Right cardiac atrium (tissue), 5 donors: Measurements from ENCODE around the gene CTCF. TPM values are rescaled to one million over a fixed set of nuclear protein-coding genes. Genes with fewer than 3 reads are reported as not detected.

ENCODE experiments used
- ATAC-seq, 2 donors: fragments of 200-7000 bp; cut with Tn5 transposase; one replicate each; pipeline versions ENCODE4 v1.8.0 to v1.9.1; 2020; ENCODE audit warnings: moderate library complexity in 2 of 2, mild to moderate bottlenecking in 1 of 2
- DNase-seq, 3 donors: peaks; one replicate each; pipeline ENCODE4 v3.0.0-alpha.2; 2020
- H3K27ac ChIP-seq: one replicate; pipeline ENCODE4 v1.5.1; 2013; ENCODE audit warnings: mild to moderate bottlenecking, low read length, control low read depth, moderate library complexity
- H3K27me3 ChIP-seq: one replicate; pipeline ENCODE4 v1.6.1; 2013; ENCODE audit not compliant: control insufficient read depth, insufficient read depth
- H3K4me1 ChIP-seq: one replicate; pipeline ENCODE4 v1.6.1; 2013; ENCODE audit warnings: low read length; ENCODE audit not compliant: control insufficient read depth, insufficient read depth
- H3K4me3 ChIP-seq: one replicate; pipeline ENCODE4 v1.5.1; 2013; ENCODE audit warnings: low read length, control low read depth
- H3K9me3 ChIP-seq: one replicate; pipeline ENCODE4 v1.6.1; 2013; ENCODE audit warnings: low read length; ENCODE audit not compliant: control insufficient read depth
- WGBS: extraction: QIAGEN DNeasy Blood & Tissue Kit; methylation state at CpG from one replicate; pipeline ENCODE4 v1.1.7; 2013; 5-methylcytosine and 5-hydroxymethylcytosine counted together
- intact Hi-C, 4 donors: fragments of 100-400 bp; cut with DNase I; formaldehyde crosslinking; loops; one replicate each; pipeline versions ENCODE4 v1.11.0 to v1.14.0; 2022 to 2023
- polyA plus RNA-seq: library from polyadenylated mRNA; stranded (reverse); fragments of 200-250 nt; gene quantifications from one replicate; pipeline ENCODE4 v1.2.3, GENCODE V29; 2013
- total RNA-seq, 4 donors: library from RNA; stranded (reverse); fragmentation: NEBNext Ultra II Directional; extraction: Animal tissue kit (Norgen Biotek cat#: 25700); gene quantifications; one replicate each; pipeline ENCODE4 v1.2.1, GENCODE V29; 2021
- donor health status: healthy with polysubstance abuse.
- donor health status: DM: no; HTN: yes; CAD: no.
- donor health status: DM: no; HTN: no; CAD: no.
- donor health status: DM: no; HTN: yes; CAD: no; lungs with severe emphysema.
- donor health status: DM: yes; HTN: yes; CAD: no.

The CTCF gene
- total and polyA plus RNA-seq, 5 donors: 17.5 to 30.5 (median 27.8) TPM

- peaks cover 2% of the 10 kb centered on the region for H3K4me1 ChIP-seq
- peak overlapping the region; percentile 79 for H3K4me3 ChIP-seq
- no peak for ATAC-seq
- H3K27ac ChIP-seq: peak overlapping the region; percentile 91
- intact Hi-C loops: loop anchor here (10.0 kb wide), 2 partner anchors 81 to 101 kb away; partner anchors contain the start of genes ACD (in 3 of the 4), C16orf86 (in 3 of the 4), ENKD1 (in 3 of the 4) and PARD6A (in 3 of the 4)
- no peaks in the 10 kb centered on the region for H3K9me3 ChIP-seq
- WGBS: 2% methylated on average over 20 of the region's 20 CpGs
- H3K27me3 ChIP-seq: no peaks in the 10 kb centered on the region
- DNase-seq: peak; percentile 41 to 66 (median 60)
These were observed 1.6 kb downstream of the CTCF start for GRCh38 chr16:67563708-67564468.

DNA sequence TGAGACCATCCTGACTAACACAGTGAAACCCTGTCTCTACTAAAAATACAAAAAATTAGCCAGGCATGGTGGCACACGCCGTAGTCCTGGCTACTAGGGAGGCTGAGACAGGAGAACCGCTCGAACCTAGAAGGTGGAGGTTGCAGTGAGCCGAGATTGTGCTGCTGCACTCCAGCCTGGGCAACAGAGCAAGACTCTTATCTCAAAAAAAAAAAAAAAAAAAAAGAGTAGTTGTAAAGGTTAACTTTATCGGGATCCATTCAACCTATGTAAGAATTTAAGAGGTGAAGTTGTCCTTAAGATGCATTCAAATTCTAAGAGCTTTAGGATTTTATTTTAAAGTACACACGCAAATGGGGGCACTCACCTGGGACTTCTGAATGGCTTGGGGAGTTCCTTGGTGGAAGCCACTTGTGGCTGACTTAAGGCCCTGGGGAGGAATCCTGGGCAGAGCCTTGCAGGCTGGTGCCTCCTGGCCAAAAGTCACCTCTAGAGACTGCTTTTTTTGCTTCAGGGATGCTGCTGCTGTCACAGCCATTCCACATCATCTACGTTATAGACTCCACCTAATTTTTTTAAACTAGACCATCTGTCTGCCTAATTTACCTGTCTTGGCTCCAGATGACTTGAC, 3.3 kb downstream of the CTCF start:
- intact Hi-C loops: loop anchor here (10.0 kb wide), 2 partner anchors 79 to 99 kb away; partner anchors contain the start of genes ACD (in 3 of the 4), C16orf86 (in 3 of the 4), ENKD1 (in 3 of the 4) and PARD6A (in 3 of the 4)
- DNase-seq (peak in 1 of 3 donors; percentile 9), ATAC-seq (no peak)
- Histone ChIP-seq H3K27ac (no peak overlapping the region), H3K4me1 (peaks cover 2% of the 10 kb centered on the region), H3K4me3 (no peak overlapping the region), H3K27me3 (no peaks in the 10 kb centered on the region), H3K9me3 (no peaks in the 10 kb centered on the region)
- WGBS: 92% methylated on average over 8 of the region's 8 CpGs

DNA sequence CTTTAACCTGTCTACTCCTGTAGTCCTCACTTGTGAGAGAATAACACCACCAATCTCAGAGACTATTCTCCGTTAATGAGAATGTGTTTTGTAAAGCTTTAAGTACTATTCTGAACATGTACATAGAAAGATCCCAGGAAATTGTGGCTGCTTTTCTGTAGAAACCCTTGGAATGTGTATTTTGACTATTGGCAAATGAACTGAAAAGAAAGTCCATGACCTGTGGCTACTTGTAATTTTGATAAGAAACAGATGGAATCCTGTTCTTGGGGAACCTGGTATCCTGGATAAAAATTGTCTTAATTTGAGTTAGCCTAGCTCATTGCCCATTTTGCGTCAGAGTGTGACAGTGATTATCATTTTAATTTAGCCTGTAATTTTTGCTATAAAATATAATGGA, 9.1 kb downstream of the CTCF start:
- WGBS: 90% methylated on average over 2 of the region's 2 CpGs
- no peak overlapping the region for H3K4me3 ChIP-seq
- H3K27me3 ChIP-seq: no peaks in the 10 kb centered on the region
- H3K27ac ChIP-seq: no peak overlapping the region
- intact Hi-C loops: no loop called here
- H3K9me3 ChIP-seq: no peaks in the 10 kb centered on the region
- no peaks in the 10 kb centered on the region for H3K4me1 ChIP-seq
- ATAC-seq (no peak), DNase-seq (no peak)

- no peak overlapping the region for H3K27ac ChIP-seq
- no peaks in the 10 kb centered on the region for H3K4me1 ChIP-seq
- H3K9me3 ChIP-seq: no peaks in the 10 kb centered on the region
- no peak for DNase-seq
- intact Hi-C loops: no loop called here
- H3K4me3 ChIP-seq: no peak overlapping the region
- no peaks in the 10 kb centered on the region for H3K27me3 ChIP-seq
- no peak for ATAC-seq
- WGBS: 64% methylated on average over 4 of the region's 4 CpGs
These were observed 9.7 kb downstream of the CTCF start for GRCh38 chr16:67571981-67572431.

- WGBS: 87% methylated on average over 4 of the region's 4 CpGs
These were observed 17.4 kb downstream of the CTCF start for GRCh38 chr16:67579686-67580085.

DNA sequence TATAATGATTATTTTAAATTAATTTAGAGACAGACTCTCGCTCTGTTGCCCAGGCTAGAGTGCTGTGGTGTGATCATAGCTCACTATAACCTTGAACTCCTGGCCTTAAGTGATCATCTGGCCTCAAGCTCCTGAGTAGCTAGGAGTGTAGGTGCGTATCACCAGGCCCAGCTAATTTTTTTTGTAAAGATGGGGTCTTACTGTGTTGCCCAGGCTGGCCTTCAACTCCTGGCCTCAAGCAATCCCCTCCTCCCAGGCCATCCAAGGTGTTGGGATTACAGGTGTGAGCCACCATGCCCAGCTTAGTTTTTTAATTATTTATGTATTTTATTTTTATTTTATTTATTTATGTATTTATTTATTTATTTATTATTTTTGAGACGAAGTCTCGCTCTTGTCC, 17.9 kb downstream of the CTCF start:
- WGBS: 98% methylated on average over 4 of the region's 4 CpGs
- no peaks in the 10 kb centered on the region for H3K27me3 ChIP-seq
- no peaks in the 10 kb centered on the region for H3K4me1 ChIP-seq
- no peak overlapping the region for H3K4me3 ChIP-seq
- intact Hi-C loops: no loop called here
- H3K27ac ChIP-seq: no peak overlapping the region
- no peak for ATAC-seq
- DNase-seq: no peak
- no peaks in the 10 kb centered on the region for H3K9me3 ChIP-seq

More at GRCh38 chr16:67579686-67580085, 17.4 kb downstream of the CTCF start:
- H3K4me3 ChIP-seq: no peak overlapping the region
- H3K4me1 ChIP-seq: no peaks in the 10 kb centered on the region
- no peak for ATAC-seq
- DNase-seq: no peak
- intact Hi-C loops: no loop called here
- no peak overlapping the region for H3K27ac ChIP-seq
- H3K27me3 ChIP-seq: no peaks in the 10 kb centered on the region
- H3K9me3 ChIP-seq: no peaks in the 10 kb centered on the region

GRCh38 chr16:67593288-67593687, 31.0 kb downstream of the CTCF start:
- ATAC-seq (no peak), DNase-seq (no peak)
- intact Hi-C loops: no loop called here
- H3K4me3 ChIP-seq: no peak overlapping the region
- no peak overlapping the region for H3K27ac ChIP-seq
- WGBS: 92% methylated on average over 4 of the region's 4 CpGs
- H3K4me1 ChIP-seq: peaks cover 1% of the 10 kb centered on the region
- H3K27me3 ChIP-seq: no peaks in the 10 kb centered on the region
- no peaks in the 10 kb centered on the region for H3K9me3 ChIP-seq

DNA sequence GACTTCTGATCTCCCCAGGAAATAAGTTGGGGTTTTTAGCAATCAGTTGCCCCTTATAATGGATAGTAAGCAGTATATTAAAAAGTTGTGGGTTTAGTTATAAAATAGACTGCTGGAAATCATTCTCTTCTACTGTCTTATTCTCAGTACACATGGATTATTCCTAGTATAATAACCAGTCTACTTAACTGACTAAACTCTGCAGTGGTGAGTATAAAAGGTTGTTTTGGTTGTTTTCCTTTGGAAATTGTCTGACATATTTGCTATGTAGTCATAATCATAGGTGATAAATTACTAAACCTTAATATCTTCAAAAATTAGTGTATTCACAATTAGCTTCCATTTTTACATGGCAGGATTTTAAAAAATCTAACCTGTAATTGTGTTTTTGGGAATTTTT, 31.4 kb downstream of the CTCF start:
- no peak overlapping the region for H3K4me3 ChIP-seq
- no peak overlapping the region for H3K27ac ChIP-seq
- no peaks in the 10 kb centered on the region for H3K27me3 ChIP-seq
- ATAC-seq: no peak
- no peaks in the 10 kb centered on the region for H3K9me3 ChIP-seq
- no peak for DNase-seq
- peaks cover 1% of the 10 kb centered on the region for H3K4me1 ChIP-seq
- intact Hi-C loops: no loop called here

DNA sequence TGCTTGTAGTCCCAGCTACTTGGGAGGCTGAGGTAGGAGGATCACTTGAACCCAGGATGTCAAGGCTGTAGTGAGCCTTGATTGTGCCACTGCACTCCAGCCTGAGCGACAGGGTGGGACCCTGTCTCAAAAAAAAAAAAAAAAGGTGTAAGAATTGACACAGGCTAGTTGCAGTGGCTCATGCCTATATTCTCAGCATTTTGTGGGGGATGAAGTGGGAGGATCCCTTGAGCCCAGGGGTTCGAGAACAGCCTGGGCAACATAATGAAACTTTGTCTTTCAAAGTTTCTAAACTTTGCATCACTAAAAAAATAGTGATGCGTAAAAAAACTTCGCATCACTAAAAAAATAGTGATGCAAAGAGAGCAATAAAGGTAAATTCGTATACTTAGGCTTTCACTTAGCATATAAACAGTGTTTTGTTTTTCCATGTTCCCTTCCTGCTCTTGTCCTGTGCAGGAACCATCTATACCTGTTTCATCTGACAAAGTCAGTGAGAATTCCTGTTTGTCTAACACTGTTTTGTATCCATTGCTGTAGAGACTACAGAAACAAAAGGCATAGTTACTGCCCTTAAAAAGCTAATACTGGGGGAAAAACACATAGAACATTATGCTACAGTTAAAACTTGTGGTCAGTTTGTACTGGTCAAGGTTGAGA, 32.1 kb downstream of the CTCF start:
- ATAC-seq: no peak
- Histone ChIP-seq H3K27me3 (no peaks in the 10 kb centered on the region), H3K4me1 (peaks cover 1% of the 10 kb centered on the region), H3K27ac (no peak overlapping the region), H3K9me3 (no peaks in the 10 kb centered on the region), H3K4me3 (no peak overlapping the region)
- intact Hi-C loops: no loop called here
- WGBS: 90% methylated on average over 5 of the region's 5 CpGs
- DNase-seq: no peak

DNA sequence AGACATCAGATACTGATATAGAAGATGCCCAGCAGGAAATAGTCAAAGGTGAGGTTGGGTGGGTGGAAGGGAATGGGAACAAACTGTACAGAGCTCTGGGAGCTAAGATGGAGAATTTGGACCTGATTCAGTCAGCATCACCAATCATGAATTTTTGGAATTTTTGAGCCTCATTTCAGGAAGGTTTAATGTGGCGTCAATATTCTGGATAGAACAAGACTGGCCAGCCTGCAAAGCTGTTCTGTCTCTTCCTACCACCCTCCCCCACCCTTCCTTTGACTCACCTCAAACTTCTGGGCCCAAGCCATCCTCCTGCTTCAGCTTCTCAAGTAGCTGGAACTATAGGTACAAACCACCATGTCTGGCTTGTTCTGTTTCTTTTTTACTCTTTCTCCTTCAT, 32.6 kb downstream of the CTCF start:
- ATAC-seq (peak in 1 of 2 donors; percentile 44), DNase-seq (no peak)
- intact Hi-C loops: no loop called here
- Histone ChIP-seq H3K9me3 (no peaks in the 10 kb centered on the region), H3K4me3 (no peak overlapping the region), H3K27ac (no peak overlapping the region), H3K4me1 (peaks cover 1% of the 10 kb centered on the region), H3K27me3 (no peaks in the 10 kb centered on the region)
- WGBS: 68% methylated on average over 1 of the region's 1 CpG

GRCh38 chr16:67598527-67598926, 36.2 kb downstream of the CTCF start:
- ATAC-seq (peak in 1 of 2 donors; percentile 45), DNase-seq (no peak)
- H3K9me3 ChIP-seq: no peaks in the 10 kb centered on the region
- no peak overlapping the region for H3K4me3 ChIP-seq
- H3K27ac ChIP-seq: no peak overlapping the region
- intact Hi-C loops: no loop called here
- H3K27me3 ChIP-seq: no peaks in the 10 kb centered on the region
- H3K4me1 ChIP-seq: peaks cover 2% of the 10 kb centered on the region
- 50% methylated on average over 4 of the region's 4 CpGs for whole genome bisulfite sequencing
